Measurements from ENCODE around the gene TOP2A. TPM values are rescaled to one million over a fixed set of nuclear protein-coding genes. Genes with fewer than 3 reads are reported as not detected.

TOP2A gene
- total RNA-seq, 3 donors from 2014 or later, result 2.0 to 6.4 (median 2.5) TPM

DNA sequence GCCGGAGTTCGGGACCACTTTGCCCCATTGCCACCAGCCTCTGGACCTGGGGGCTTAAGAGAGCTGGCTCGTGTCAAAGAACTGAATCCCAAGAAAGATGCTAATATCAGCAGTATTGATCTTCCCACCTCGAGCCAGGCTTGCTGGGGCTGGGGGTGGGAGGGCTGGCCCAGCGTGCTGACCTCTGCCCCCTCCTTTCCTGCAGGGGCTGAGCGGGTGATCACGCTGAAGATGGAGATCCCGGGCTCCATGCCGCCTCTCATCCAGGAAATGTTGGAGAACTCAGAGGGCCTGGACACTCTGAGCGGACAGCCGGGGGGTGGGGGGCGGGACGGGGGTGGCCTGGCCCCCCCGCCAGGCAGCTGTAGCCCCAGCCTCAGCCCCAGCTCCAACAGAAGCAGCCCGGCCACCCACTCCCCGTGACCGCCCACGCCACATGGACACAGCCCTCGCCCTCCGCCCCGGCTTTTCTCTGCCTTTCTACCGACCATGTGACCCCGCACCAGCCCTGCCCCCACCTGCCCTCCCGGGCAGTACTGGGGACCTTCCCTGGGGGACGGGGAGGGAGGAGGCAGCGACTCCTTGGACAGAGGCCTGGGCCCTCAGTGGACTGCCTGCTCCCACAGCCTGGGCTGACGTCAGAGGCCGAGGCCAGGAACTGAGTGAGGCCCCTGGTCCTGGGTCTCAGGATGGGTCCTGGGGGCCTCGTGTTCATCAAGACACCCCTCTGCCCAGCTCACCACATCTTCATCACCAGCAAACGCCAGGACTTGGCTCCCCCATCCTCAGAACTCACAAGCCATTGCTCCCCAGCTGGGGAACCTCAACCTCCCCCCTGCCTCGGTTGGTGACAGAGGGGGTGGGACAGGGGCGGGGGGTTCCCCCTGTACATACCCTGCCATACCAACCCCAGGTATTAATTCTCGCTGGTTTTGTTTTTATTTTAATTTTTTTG, 61.6 kb downstream of the TOP2A start:
- H3K27me3 ChIP-seq, result no peaks in the 10 kb centered on the region
- H3K36me3 ChIP-seq, result no peaks in the 10 kb centered on the region
- H3K4me3 ChIP-seq, result no peak overlapping the region
- H3K4me1 ChIP-seq, result no peaks in the 10 kb centered on the region
- TF ChIP-seq POLR2AphosphoS5 (IDR thresholded peaks at IDR 0.05) (peak in 1 of 3 donors; percentile 14), POLR2A (IDR thresholded peaks at IDR 0.05) (no peak)
- intact Hi-C loops (cut with DNase I; ENCODE audit: low total_unique reads), result loop anchor here (5.0 kb wide), 1 partner anchor 54 kb away; no protein-coding TSS in a partner anchor
- no peaks in the 10 kb centered on the region for H3K9me3 ChIP-seq
- DNase-seq (ENCODE audit: low spot score in 2 of 2), result no peak
- peak overlapping the region; percentile 61 to 82 for H3K27ac ChIP-seq

DNA sequence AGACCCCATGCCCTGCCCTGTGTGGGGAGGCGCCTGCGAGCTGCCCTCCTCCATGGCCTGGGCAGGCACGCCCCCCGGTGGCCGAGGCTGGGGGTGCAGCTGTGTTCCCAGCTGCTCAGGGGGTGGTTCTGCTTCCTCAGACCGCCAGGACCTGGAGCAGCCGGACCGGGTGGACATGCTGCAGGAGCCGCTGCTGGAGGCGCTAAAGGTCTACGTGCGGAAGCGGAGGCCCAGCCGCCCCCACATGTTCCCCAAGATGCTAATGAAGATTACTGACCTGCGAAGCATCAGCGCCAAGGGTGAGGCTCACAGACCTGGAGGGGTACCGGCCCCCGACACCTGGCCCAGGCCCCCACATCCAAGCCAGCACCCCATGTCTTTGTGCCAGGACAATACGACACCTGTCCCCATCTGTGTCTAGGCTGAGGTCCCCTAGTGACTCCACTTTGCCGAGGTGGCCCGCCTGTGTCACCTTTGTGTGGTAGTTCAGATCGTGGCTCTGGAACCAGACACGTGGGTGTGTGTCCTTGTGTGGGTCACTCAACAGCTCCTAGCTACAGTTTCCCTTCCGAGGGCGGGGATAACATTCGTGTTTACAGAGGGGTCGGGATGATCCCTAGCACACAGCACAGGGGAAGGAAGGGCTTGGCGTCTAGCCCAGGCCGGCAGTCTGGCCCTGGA, 62.4 kb downstream of the TOP2A start:
- Histone ChIP-seq H3K9me3 (no peaks in the 10 kb centered on the region), H3K27me3 (no peaks in the 10 kb centered on the region), H3K4me1 (peaks cover 0 to 1% of the 10 kb centered on the region in 2 donors), H3K36me3 (no peaks in the 10 kb centered on the region), H3K27ac (peak overlapping the region; percentile 61 to 82), H3K4me3 (no peak overlapping the region)
- intact Hi-C loops (cut with DNase I; ENCODE audit: low total_unique reads), result loop anchor here (5.0 kb wide), 1 partner anchor 53 kb away; no protein-coding TSS in a partner anchor
- peak; percentile 63 to 79 for DNase-seq (ENCODE audit: low spot score in 2 of 2)
- peak in 2 of 3 donors; percentile 45 to 48 for TF ChIP-seq POLR2AphosphoS5 (IDR thresholded peaks at IDR 0.05)
- TF ChIP-seq, protein P1, sequence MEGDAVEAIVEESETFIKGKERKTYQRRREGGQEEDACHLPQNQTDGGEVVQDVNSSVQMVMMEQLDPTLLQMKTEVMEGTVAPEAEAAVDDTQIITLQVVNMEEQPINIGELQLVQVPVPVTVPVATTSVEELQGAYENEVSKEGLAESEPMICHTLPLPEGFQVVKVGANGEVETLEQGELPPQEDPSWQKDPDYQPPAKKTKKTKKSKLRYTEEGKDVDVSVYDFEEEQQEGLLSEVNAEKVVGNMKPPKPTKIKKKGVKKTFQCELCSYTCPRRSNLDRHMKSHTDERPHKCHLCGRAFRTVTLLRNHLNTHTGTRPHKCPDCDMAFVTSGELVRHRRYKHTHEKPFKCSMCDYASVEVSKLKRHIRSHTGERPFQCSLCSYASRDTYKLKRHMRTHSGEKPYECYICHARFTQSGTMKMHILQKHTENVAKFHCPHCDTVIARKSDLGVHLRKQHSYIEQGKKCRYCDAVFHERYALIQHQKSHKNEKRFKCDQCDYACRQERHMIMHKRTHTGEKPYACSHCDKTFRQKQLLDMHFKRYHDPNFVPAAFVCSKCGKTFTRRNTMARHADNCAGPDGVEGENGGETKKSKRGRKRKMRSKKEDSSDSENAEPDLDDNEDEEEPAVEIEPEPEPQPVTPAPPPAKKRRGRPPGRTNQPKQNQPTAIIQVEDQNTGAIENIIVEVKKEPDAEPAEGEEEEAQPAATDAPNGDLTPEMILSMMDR (IDR thresholded peaks at IDR 0.05), result peak; percentile 95 to 99 (median 98)
- no peak for TF ChIP-seq POLR2A (IDR thresholded peaks at IDR 0.05)

DNA sequence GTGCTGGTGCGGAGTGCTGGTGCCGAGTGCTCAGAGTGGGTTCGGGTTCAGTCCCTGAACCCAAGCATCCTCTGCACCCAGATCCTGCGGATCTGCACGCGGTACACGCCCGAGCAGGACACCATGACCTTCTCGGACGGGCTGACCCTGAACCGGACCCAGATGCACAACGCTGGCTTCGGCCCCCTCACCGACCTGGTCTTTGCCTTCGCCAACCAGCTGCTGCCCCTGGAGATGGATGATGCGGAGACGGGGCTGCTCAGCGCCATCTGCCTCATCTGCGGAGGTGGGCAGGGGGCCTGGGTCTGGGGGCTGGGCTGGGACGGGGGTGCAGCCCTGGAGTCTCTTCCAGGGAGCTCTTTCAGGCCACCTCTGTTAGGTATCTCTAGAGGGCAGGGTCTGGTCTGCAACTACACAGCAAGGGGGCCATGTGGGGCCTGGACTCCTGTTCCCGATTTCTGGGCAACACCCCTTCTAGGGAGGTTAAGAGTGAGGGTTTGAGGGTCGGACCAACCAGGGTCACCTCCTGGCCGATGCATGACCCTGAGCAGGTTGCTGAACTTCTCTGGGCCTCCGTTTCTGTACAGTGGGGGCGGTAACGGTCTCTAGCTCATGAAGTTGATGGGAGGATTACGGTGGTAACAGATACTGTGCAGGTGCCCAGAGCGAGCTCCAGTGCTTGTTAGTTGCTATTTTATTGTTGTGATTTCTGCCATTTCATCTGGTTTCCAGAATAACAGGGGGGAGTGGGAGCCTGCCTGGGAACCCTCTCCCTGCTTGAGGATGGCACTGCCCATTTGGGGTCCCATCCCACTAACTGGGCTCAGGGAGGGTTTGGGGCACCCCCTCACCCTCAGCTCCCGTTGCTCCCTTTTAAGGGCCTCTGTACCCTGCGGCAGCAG, 63.2 kb downstream of the TOP2A start:
- no peak for DNase-seq (ENCODE audit: low spot score in 2 of 2)
- TF ChIP-seq, protein P1 (IDR thresholded peaks at IDR 0.05), result no peak
- TF ChIP-seq POLR2A (IDR thresholded peaks at IDR 0.05) (no peak), POLR2AphosphoS5 (IDR thresholded peaks at IDR 0.05) (no peak)
- H3K9me3 ChIP-seq, result no peaks in the 10 kb centered on the region
- intact Hi-C loops (cut with DNase I; ENCODE audit: low total_unique reads), result loop anchor here (5.0 kb wide), 1 partner anchor 52 kb away; no protein-coding TSS in a partner anchor
- H3K27ac ChIP-seq, result peak overlapping the region; percentile 61 to 82
- no peaks in the 10 kb centered on the region for H3K27me3 ChIP-seq
- no peaks in the 10 kb centered on the region for H3K36me3 ChIP-seq
- no peak overlapping the region for H3K4me3 ChIP-seq
- H3K4me1 ChIP-seq, result peaks cover 4 to 9% of the 10 kb centered on the region in 2 donors

DNA sequence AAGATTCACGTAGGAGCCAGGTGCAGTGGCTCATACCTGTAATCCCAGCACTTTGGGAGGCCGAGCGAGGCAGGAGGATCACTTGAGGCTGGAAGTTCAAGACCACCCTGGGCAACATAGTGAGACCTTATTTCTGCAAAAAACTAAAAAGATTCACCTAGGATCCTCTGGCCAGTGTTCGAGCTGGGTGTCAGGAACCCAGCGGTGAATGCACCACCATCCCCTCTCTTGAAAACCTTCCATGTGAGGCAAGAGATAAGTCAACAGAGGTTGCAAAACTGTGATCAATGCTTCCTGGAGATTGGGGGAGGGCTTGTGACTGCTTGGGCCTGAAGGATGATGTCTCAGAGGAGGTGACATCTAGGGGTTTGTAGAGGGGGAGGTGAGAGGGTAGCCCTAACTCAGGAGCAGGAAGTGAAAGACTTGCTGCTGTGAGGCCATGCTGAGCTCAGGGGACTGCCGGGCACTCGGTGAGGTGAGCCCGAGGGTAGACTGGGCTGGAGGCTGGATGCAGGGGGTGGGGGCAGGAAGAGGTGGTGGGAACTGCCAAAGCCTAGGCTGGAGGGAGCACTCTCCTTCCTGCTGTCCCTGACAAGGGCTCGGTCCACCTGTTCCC, 64.8 kb downstream of the TOP2A start:
- intact Hi-C loops (cut with DNase I; ENCODE audit: low total_unique reads), result no loop called here
- H3K36me3 ChIP-seq, result no peaks in the 10 kb centered on the region
- peaks cover 15 to 25% of the 10 kb centered on the region in 2 donors for H3K4me1 ChIP-seq
- no peak for DNase-seq (ENCODE audit: low spot score in 2 of 2)
- no peak overlapping the region for H3K4me3 ChIP-seq
- H3K9me3 ChIP-seq, result no peaks in the 10 kb centered on the region
- TF ChIP-seq POLR2AphosphoS5 (IDR thresholded peaks at IDR 0.05) (no peak), POLR2A (IDR thresholded peaks at IDR 0.05) (no peak)
- TF ChIP-seq, protein P1 (IDR thresholded peaks at IDR 0.05), result no peak
- H3K27me3 ChIP-seq, result no peaks in the 10 kb centered on the region
- H3K27ac ChIP-seq, result peak overlapping the region in 1 of 2 donors; percentile 25
